ENCODE data around the gene FOXP3. TPM values are rescaled to one million over a fixed set of nuclear protein-coding genes. Genes with fewer than 3 reads are reported as not detected.

FOXP3 gene
- total and polyA plus RNA-seq, 8 donors: 0.04 to 0.16 (median 0.12) TPM; not detected in 5

DNA sequence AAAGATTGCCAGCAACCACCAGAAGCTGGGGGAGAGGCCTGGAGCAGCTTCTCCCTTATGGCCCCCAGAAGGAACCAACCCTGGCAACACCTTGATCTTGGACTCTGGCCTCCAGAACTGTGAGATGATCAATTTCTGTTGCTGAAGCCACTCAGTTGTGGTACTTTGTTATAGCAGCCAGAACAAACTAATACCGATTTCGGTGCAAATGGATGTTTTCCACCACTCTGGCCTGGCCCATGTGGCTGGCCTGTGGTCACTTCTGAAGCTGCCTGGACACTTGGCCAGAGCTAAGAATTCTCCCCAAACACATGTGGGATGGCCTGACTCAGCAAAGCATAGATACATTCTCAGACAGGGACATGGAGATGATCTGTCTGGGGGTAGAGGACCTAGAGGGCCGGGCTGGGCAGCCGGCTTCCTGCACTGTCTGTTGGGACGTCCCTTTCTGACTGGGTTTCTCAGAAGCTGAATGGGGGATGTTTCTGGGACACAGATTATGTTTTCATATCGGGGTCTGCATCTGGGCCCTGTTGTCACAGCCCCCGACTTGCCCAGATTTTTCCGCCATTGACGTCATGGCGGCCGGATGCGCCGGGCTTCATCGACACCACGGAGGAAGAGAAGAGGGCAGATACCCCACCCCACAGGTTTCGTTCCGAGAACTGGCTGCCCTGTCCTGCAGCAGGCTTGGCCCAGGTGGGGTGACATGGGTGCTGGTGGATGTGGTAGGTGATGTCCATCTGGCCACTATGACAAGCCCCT lies 4.1 kb downstream of the FOXP3 start:
- TF ChIP-seq, protein P1, sequence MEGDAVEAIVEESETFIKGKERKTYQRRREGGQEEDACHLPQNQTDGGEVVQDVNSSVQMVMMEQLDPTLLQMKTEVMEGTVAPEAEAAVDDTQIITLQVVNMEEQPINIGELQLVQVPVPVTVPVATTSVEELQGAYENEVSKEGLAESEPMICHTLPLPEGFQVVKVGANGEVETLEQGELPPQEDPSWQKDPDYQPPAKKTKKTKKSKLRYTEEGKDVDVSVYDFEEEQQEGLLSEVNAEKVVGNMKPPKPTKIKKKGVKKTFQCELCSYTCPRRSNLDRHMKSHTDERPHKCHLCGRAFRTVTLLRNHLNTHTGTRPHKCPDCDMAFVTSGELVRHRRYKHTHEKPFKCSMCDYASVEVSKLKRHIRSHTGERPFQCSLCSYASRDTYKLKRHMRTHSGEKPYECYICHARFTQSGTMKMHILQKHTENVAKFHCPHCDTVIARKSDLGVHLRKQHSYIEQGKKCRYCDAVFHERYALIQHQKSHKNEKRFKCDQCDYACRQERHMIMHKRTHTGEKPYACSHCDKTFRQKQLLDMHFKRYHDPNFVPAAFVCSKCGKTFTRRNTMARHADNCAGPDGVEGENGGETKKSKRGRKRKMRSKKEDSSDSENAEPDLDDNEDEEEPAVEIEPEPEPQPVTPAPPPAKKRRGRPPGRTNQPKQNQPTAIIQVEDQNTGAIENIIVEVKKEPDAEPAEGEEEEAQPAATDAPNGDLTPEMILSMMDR (IDR thresholded peaks at IDR 0.05): no peak
- peak in 1 of 6 donors; percentile 34 for DNase-seq
- intact Hi-C loops (cut with DNase I): no loop called here
- Histone ChIP-seq H3K4me3 (no peak overlapping the region), H3K4me1 (no peaks in the 10 kb centered on the region), H3K36me3 (no peaks in the 10 kb centered on the region), H3K27me3 (no peaks in the 10 kb centered on the region), H3K27ac (no peak overlapping the region), H3K9me3 (no peaks in the 10 kb centered on the region)
- 91 to 93% methylated on average over 17 of the region's 17 CpGs for WGBS, 2 donors
- ATAC-seq: no peak
- no peak for FAIRE-seq

DNA sequence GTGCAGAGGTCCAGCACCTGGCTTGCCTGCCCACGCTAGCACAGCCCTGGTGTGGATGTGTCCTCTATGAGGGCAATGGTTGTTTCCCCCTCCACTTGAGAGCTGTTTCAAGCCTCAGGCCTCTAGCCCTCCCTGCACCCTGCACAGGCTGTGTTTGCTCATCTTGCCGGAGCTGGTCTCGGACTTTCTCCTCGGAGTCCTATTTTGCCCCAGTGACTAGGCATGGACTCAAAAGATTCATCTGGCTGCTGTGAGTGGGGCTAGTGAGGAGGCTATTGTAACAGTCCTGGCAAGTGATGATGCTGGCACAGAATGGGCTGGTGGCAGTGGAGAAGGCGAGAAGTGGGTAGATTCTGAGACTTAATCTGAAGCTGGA lies 5.8 kb downstream of the FOXP3 start:
- H3K27me3 ChIP-seq: no peaks in the 10 kb centered on the region
- no peaks in the 10 kb centered on the region for H3K9me3 ChIP-seq
- no peaks in the 10 kb centered on the region for H3K36me3 ChIP-seq
- TF ChIP-seq, protein P1 (IDR thresholded peaks at IDR 0.05): no peak
- FAIRE-seq: no peak
- no peak overlapping the region for H3K27ac ChIP-seq
- peak in 1 of 6 donors; percentile 37 for DNase-seq
- H3K4me1 ChIP-seq: no peaks in the 10 kb centered on the region
- 74 to 76% methylated on average over 5 of the region's 5 CpGs for WGBS, 2 donors
- H3K4me3 ChIP-seq: no peak overlapping the region
- intact Hi-C loops (cut with DNase I): no loop called here
- ATAC-seq: no peak

DNA sequence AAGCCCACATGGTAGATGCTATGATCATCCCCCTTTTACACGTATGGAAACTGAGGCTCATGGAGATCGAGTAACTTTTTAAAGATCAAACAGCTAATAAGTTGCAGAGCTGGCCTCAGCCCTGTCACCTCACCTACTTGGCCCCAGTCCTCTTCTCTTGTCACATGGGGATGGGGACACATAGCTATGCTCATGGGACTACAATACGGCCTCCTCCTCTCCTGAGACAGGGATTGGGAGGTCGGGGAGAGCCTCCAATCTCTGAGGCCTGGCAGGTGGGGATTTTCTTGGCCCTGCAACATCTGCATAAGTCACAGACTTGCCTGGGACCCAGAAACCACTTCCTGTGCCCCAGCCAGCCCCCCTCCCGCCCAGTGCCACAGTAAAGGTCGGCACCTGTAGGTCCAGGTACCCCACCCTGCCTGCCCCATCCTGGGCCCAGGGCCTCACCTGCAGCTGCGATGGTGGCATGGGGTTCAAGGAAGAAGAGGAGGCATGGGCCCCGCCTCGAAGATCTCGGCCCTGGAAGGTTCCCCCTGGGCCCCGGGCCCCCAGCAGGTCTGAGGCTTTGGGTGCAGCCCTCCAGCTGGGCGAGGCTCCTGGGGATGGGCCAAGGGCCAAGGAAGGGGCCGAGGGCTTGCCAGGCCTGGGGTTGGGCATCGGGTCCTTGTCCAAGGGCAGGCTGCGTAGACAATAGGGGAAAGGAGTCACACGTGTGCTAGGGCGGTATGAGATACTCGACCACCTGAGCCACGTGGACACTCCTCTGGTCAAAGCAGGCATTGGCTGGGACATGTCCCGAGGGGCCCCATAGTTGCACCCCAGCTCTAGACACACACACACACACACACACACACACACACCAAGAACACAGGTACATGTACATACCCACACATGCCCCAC lies 6.4 kb downstream of the FOXP3 start:
- intact Hi-C loops (cut with DNase I): no loop called here
- TF ChIP-seq, protein P1 (IDR thresholded peaks at IDR 0.05): no peak

DNA sequence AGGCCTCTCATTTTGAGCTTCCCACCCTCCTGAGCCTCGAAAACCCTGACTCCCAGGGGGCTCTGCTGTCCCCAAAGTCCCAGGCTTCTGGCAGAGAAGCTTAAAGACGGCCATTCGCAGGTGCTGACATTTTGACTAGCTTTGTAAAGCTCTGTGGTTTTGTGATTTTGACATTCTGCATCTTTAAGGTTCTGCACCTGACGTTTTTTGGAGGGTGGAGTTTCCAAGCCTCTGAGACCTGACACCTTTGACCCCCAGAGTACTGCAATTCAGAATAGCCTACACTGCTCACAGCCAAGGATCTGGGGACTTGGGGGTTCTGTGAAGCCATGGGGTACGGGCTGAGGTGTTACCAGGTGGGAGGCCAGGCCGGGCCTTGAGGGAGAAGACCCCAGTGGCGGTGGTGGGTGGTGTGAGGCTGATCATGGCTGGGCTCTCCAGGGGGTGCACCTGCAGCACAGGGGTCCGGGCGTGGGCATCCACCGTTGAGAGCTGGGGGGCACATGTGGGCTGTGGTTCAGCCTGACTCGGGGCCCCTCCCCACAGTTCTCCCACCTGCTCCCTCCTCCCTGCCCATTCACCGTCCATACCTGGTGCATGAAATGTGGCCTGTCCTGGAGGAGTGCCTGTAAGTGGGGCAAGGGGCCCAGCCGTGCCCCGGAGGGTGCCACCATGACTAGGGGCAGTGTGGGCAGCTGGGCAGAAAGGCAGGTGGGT lies 7.3 kb downstream of the FOXP3 start:
- H3K9me3 ChIP-seq: no peaks in the 10 kb centered on the region
- ATAC-seq: no peak
- DNase-seq: peak in 1 of 6 donors; percentile 44
- intact Hi-C loops (cut with DNase I): no loop called here
- no peak overlapping the region for H3K4me3 ChIP-seq
- FAIRE-seq: no peak
- 77 to 78% methylated on average over 14 of the region's 14 CpGs for WGBS, 2 donors
- H3K27ac ChIP-seq: no peak overlapping the region
- no peaks in the 10 kb centered on the region for H3K27me3 ChIP-seq
- no peaks in the 10 kb centered on the region for H3K4me1 ChIP-seq
- no peaks in the 10 kb centered on the region for H3K36me3 ChIP-seq
- TF ChIP-seq, protein P1 (IDR thresholded peaks at IDR 0.05): no peak

More for the DNA sequence above, 6.4 kb downstream of the FOXP3 start:
- DNase-seq (peak in 1 of 6 donors; percentile 47), ATAC-seq (no peak), FAIRE-seq (no peak)
- Histone ChIP-seq H3K9me3 (no peaks in the 10 kb centered on the region), H3K36me3 (no peaks in the 10 kb centered on the region), H3K27ac (no peak overlapping the region), H3K4me3 (no peak overlapping the region), H3K27me3 (no peaks in the 10 kb centered on the region), H3K4me1 (no peaks in the 10 kb centered on the region)
- WGBS, 2 donors: 66 to 74% methylated on average over 20 of the region's 20 CpGs

Data from pancreas (tissue), 10 donors.